Uterus (tissue), 2 donors: ENCODE results near the gene HSPA8.

Source experiments
- CTCF ChIP-seq, 4 experiments: fragments of 200-600 bp in 2 of 4; fragments of 450-650 bp in 2 of 4; sonication (generic) in 2 of 4; IDR thresholded peaks; one replicate each; pipeline ENCODE4 v1.5.1; 2016 to 2019; ENCODE audit warnings: antibody characterized with exemption in 4 of 4, mild to moderate bottlenecking in 2 of 4, moderate library complexity in 1 of 4
- POLR2A ChIP-seq, 2 donors: fragments of 450-650 bp; IDR thresholded peaks; one replicate each; pipeline ENCODE4 v1.6.1; 2016; ENCODE audit warnings: antibody characterized with exemption in 2 of 2, mild to moderate bottlenecking in 1 of 2, moderate library complexity in 1 of 2

DNA sequence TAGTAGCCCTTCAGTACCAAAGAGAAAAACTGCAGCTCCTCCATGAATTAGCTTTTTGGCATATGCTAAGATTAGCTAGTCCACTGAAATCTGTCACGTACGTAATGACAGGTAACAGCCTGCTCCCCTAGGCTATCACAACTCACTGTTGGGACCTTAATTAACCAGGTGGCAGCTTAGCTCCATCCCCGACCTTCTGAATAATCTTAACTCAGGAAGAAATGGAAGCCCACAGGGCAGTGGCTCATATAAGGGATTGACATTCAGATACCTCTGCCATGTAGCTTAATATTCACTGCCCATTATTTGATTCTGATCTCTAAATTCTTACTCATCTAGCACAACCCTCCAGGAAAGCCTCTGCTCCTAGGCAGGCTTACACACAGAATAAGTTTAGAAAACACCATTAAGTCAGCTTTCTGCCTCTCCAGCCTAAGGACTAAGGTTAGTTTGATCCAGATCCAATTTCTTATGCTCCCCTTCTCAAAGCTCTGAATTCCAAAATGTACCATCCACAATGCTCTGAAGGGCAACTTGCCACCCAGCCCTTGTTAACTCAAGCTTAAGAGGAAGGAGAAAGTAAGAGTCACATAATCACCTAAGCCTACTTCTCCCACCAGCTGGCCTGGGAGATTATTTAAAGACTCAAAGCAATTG lies 5.0 kb downstream of the HSPA8 start:
- TF ChIP-seq CTCF (IDR thresholded peaks at IDR 0.05) = no peak
- no peak for TF ChIP-seq POLR2A (IDR thresholded peaks at IDR 0.05)
